Trophoblast cell (in vitro differentiated cells and primary cell): ENCODE data around the gene TPD52L2.

Experiments used
- DNase-seq, 2 donors: peaks; one replicate each; pipeline ENCODE4 v3.0.0-alpha.2; 2016
- H2AFZ ChIP-seq: 2 replicates; pipeline ENCODE4 v1.6.1; 2013; ENCODE audit warnings: low read length, moderate library complexity, mild to moderate bottlenecking; ENCODE audit not compliant: insufficient read depth, poor library complexity
- H2AK5ac ChIP-seq: 2 replicates; pipeline ENCODE4 v1.6.1; 2013; ENCODE audit warnings: mild to moderate bottlenecking, low read length
- H2BK120ac ChIP-seq: 2 replicates; pipeline ENCODE4 v1.6.1; 2013; ENCODE audit warnings: low read length, mild to moderate bottlenecking, moderate library complexity; ENCODE audit not compliant: insufficient read depth, poor library complexity
- H2BK12ac ChIP-seq: 2 replicates; pipeline ENCODE4 v1.6.1; 2013; ENCODE audit warnings: mild to moderate bottlenecking, low read length, moderate library complexity
- H2BK5ac ChIP-seq: 2 replicates; pipeline ENCODE4 v1.6.1; 2013; ENCODE audit warnings: low read length, low read depth, moderate library complexity, mild to moderate bottlenecking; ENCODE audit not compliant: poor library complexity
- H3K14ac ChIP-seq: 2 replicates; pipeline ENCODE4 v1.6.1; 2013; ENCODE audit warnings: mild to moderate bottlenecking, low read length
- H3K18ac ChIP-seq: 2 replicates; pipeline ENCODE4 v1.6.1; 2013; ENCODE audit warnings: mild to moderate bottlenecking, low read length
- H3K23ac ChIP-seq: 2 replicates; pipeline ENCODE4 v1.6.1; 2013; ENCODE audit warnings: low read length
- H3K27ac ChIP-seq: 2 replicates; pipeline ENCODE4 v1.5.1; 2013; ENCODE audit warnings: low read depth, mild to moderate bottlenecking, inconsistent platforms, low read length, moderate library complexity
- H3K27me3 ChIP-seq: 2 replicates; pipeline ENCODE4 v1.6.1; 2013; ENCODE audit warnings: inconsistent platforms, mild to moderate bottlenecking, low read length, moderate library complexity; ENCODE audit not compliant: insufficient read depth
- H3K36me3 ChIP-seq, 2 experiments: 1 replicate in 1 of 2; 2 replicates in 1 of 2; pipeline ENCODE4 v1.6.1; 2013; ENCODE audit warnings: low read length in 2 of 2, mild to moderate bottlenecking in 2 of 2, moderate library complexity in 1 of 2; ENCODE audit not compliant: insufficient read depth in 2 of 2, control insufficient read depth in 1 of 2
- H3K4ac ChIP-seq: 2 replicates; pipeline ENCODE4 v1.6.1; 2013; ENCODE audit warnings: low read depth, mild to moderate bottlenecking, low read length, moderate library complexity
- H3K4me1 ChIP-seq, 2 experiments: 1 replicate in 1 of 2; 2 replicates in 1 of 2; pipeline ENCODE4 v1.6.1; 2013; ENCODE audit warnings: low read length in 2 of 2, mild to moderate bottlenecking in 2 of 2, moderate library complexity in 1 of 2; ENCODE audit not compliant: insufficient read depth in 2 of 2, control insufficient read depth in 1 of 2
- H3K4me2 ChIP-seq: 2 replicates; pipeline ENCODE4 v1.6.1; 2013; ENCODE audit warnings: inconsistent platforms, mild to moderate bottlenecking, low read length, moderate library complexity
- H3K4me3 ChIP-seq: 2 replicates; pipeline ENCODE4 v1.5.1; 2013; ENCODE audit warnings: mild to moderate bottlenecking, low read depth, low read length, inconsistent platforms
- H3K79me1 ChIP-seq: one replicate; pipeline ENCODE4 v1.6.1; 2013; ENCODE audit warnings: low read length
- H3K79me2 ChIP-seq: 2 replicates; pipeline ENCODE4 v1.6.1; 2013; ENCODE audit warnings: low read length, mild to moderate bottlenecking; ENCODE audit not compliant: control insufficient read depth, insufficient read depth, poor library complexity
- H3K9ac ChIP-seq: 2 replicates; pipeline ENCODE4 v1.6.1; 2013; ENCODE audit warnings: mild to moderate bottlenecking, low read length
- H3K9me3 ChIP-seq: 2 replicates; pipeline ENCODE4 v1.6.1; 2013; ENCODE audit warnings: low read depth, mild to moderate bottlenecking, control low read depth, inconsistent platforms, low read length; ENCODE audit not compliant: insufficient read depth
- H4K12ac ChIP-seq: 2 replicates; pipeline ENCODE4 v1.6.1; 2013; ENCODE audit warnings: low read depth, mild to moderate bottlenecking, low read length, moderate library complexity
- H4K8ac ChIP-seq: 2 replicates; pipeline ENCODE4 v1.6.1; 2013; ENCODE audit warnings: low read depth, mild to moderate bottlenecking, low read length, moderate library complexity
- H4K91ac ChIP-seq: one replicate; pipeline ENCODE4 v1.6.1; 2013; ENCODE audit warnings: low read depth, mild to moderate bottlenecking, low read length, moderate library complexity
- WGBS: extraction: QIAGEN DNeasy Blood & Tissue Kit; methylation state at CpG from one replicate; pipeline ENCODE4 v1.1.7; 2013; ENCODE audit warnings: missing lambda C conversion rate; ENCODE audit not compliant: insufficient read length, insufficient coverage; ENCODE audit errors: extremely low coverage; 5-methylcytosine and 5-hydroxymethylcytosine counted together

The TPD52L2 gene

GRCh38 chr20:63897978-63898561 is 33.0 kb downstream of the TPD52L2 start:
- Histone ChIP-seq H3K27me3 (no peaks in the 10 kb centered on the region), H3K79me1 (no peaks in the 10 kb centered on the region), H3K18ac (no peak overlapping the region), H3K14ac (no peak overlapping the region), H4K91ac (no peak overlapping the region), H3K36me3 (peaks cover 5 to 12% of the 10 kb centered on the region in 2 experiments), H4K8ac (no peak overlapping the region), H3K9ac (no peak overlapping the region), H3K9me3 (no peaks in the 10 kb centered on the region), H3K23ac (no peak overlapping the region), H2BK12ac (no peak overlapping the region), H2AK5ac (no peak overlapping the region), H3K27ac (no peak overlapping the region), H2BK120ac (no peak overlapping the region), H3K4me1 (peaks cover 8% of the 10 kb centered on the region in 2 experiments), H2BK5ac (no peak overlapping the region), H3K4me3 (no peak overlapping the region), H3K4me2 (no peak overlapping the region), H4K12ac (no peak overlapping the region), H2AFZ (no peak overlapping the region), H3K79me2 (peaks cover 14% of the 10 kb centered on the region), H3K4ac (peak overlapping the region; percentile 77)
- peak in 1 of 2 donors; percentile 43 for DNase-seq
- no CpG with 5 or more reads among the region's 6 CpGs for WGBS

GRCh38 chr20:63898882-63899558 is 34.0 kb downstream of the TPD52L2 start:
- Histone ChIP-seq H3K79me2 (peaks cover 14% of the 10 kb centered on the region), H3K36me3 (peaks cover 5 to 12% of the 10 kb centered on the region in 2 experiments)

GRCh38 chr20:63900413-63900812 is 35.3 kb downstream of the TPD52L2 start:
- Histone ChIP-seq H3K4me1 (peaks cover 4% of the 10 kb centered on the region in 2 experiments), H3K9me3 (no peaks in the 10 kb centered on the region), H2BK120ac (no peak overlapping the region), H3K9ac (no peak overlapping the region), H2BK12ac (no peak overlapping the region), H3K36me3 (peaks cover 5 to 12% of the 10 kb centered on the region in 2 experiments), H3K27me3 (no peaks in the 10 kb centered on the region), H3K23ac (no peak overlapping the region), H3K4me2 (no peak overlapping the region), H3K4me3 (no peak overlapping the region), H3K27ac (no peak overlapping the region), H3K4ac (no peak overlapping the region), H3K18ac (no peak overlapping the region), H3K14ac (no peak overlapping the region), H4K12ac (no peak overlapping the region), H2AFZ (no peak overlapping the region), H3K79me1 (no peaks in the 10 kb centered on the region), H3K79me2 (peaks cover 16% of the 10 kb centered on the region), H4K91ac (no peak overlapping the region), H2BK5ac (no peak overlapping the region), H4K8ac (no peak overlapping the region), H2AK5ac (no peak overlapping the region)
- WGBS, result no CpG with 5 or more reads among the region's 3 CpGs
- DNase-seq, result no peak

More at GRCh38 chr20:63898882-63899558, 34.0 kb downstream of the TPD52L2 start:
- Histone ChIP-seq H2BK120ac (no peak overlapping the region), H3K4me3 (no peak overlapping the region), H3K9ac (no peak overlapping the region), H4K8ac (no peak overlapping the region), H2BK5ac (no peak overlapping the region), H3K27me3 (no peaks in the 10 kb centered on the region), H3K23ac (no peak overlapping the region), H3K4me2 (no peak overlapping the region), H4K91ac (no peak overlapping the region), H2AFZ (no peak overlapping the region), H3K27ac (no peak overlapping the region), H3K4me1 (peaks cover 7% of the 10 kb centered on the region in 2 experiments), H2BK12ac (no peak overlapping the region), H2AK5ac (no peak overlapping the region), H3K9me3 (no peaks in the 10 kb centered on the region), H3K18ac (no peak overlapping the region), H3K79me1 (no peaks in the 10 kb centered on the region), H3K4ac (peak overlapping the region; percentile 48), H3K14ac (no peak overlapping the region), H4K12ac (no peak overlapping the region)
- WGBS, result no CpG with 5 or more reads among the region's 10 CpGs
- DNase-seq, result peak; percentile 93

GRCh38 chr20:63903796-63904561 is 38.9 kb downstream of the TPD52L2 start:
- H3K18ac ChIP-seq, result no peak overlapping the region
- peaks cover 3 to 7% of the 10 kb centered on the region in 2 experiments for H3K36me3 ChIP-seq
- H3K27ac ChIP-seq, result no peak overlapping the region
- no peaks in the 10 kb centered on the region for H3K79me1 ChIP-seq
- no peak overlapping the region for H2BK12ac ChIP-seq
- H3K27me3 ChIP-seq, result no peaks in the 10 kb centered on the region
- no peak overlapping the region for H3K9ac ChIP-seq
- no peak overlapping the region for H3K23ac ChIP-seq
- H2AK5ac ChIP-seq, result no peak overlapping the region
- H4K12ac ChIP-seq, result no peak overlapping the region
- H4K91ac ChIP-seq, result no peak overlapping the region
- no peaks in the 10 kb centered on the region for H3K9me3 ChIP-seq
- peak overlapping the region; percentile 34 for H3K4ac ChIP-seq
- H4K8ac ChIP-seq, result no peak overlapping the region
- no peak overlapping the region for H3K4me2 ChIP-seq
- no peak overlapping the region for H3K4me3 ChIP-seq
- H2BK5ac ChIP-seq, result no peak overlapping the region
- no peaks in the 10 kb centered on the region for H3K4me1 ChIP-seq
- H3K79me2 ChIP-seq, result peaks cover 7% of the 10 kb centered on the region
- H2AFZ ChIP-seq, result no peak overlapping the region
- no CpG with 5 or more reads among the region's 11 CpGs for WGBS
- DNase-seq, result no peak
- no peak overlapping the region for H2BK120ac ChIP-seq
- H3K14ac ChIP-seq, result no peak overlapping the region
